Fibroblast of lung (primary cell): ENCODE results near the gene NAV3. TPM values are rescaled to one million over a fixed set of nuclear protein-coding genes. Genes with fewer than 3 reads are reported as not detected.
"Not testable (repeated sequence)": the region's sequence is repeated elsewhere in the genome, so short reads cannot be mapped to it uniquely, and the experiment has no call there.

ENCODE experiments used
- DNase-seq, 2 donors: peaks; one replicate each; pipeline versions ENCODE4 v3.0.0 to v3.0.0-alpha.2; 2010; ENCODE audit warnings: low read depth in 2 of 2
- H2AFZ ChIP-seq: 2 replicates; pipeline ENCODE4 v1.5.1; 2012; ENCODE audit warnings: low read length, control low read depth, inconsistent platforms
- H3K27ac ChIP-seq: 2 replicates; pipeline ENCODE4 v1.5.1; 2011; ENCODE audit warnings: low read length, control low read depth; ENCODE audit not compliant: insufficient read depth
- H3K27me3 ChIP-seq: 2 replicates; pipeline ENCODE4 v1.5.1; 2011; ENCODE audit warnings: mild to moderate bottlenecking, low read length; ENCODE audit not compliant: control insufficient read depth, insufficient read depth
- H3K36me3 ChIP-seq: 2 replicates; pipeline ENCODE4 v1.5.1; 2011; ENCODE audit warnings: low read length; ENCODE audit not compliant: control insufficient read depth, insufficient read depth
- H3K4me1 ChIP-seq: 2 replicates; pipeline ENCODE4 v1.5.1; 2011; ENCODE audit warnings: low read length; ENCODE audit not compliant: control insufficient read depth, insufficient read depth; ENCODE audit errors: extremely low read depth
- H3K4me2 ChIP-seq: 2 replicates; pipeline ENCODE4 v1.5.1; 2011; ENCODE audit warnings: low read length, control low read depth; ENCODE audit not compliant: insufficient read depth; ENCODE audit errors: extremely low read depth
- H3K4me3 ChIP-seq, 4 experiments: fragments of 200-600 bp in 1 of 4; sonication (generic) in 1 of 4; replicated peaks in 1 of 4; 2 replicates each; pipeline ENCODE4 v1.5.1; 2011 to 2016; ENCODE audit warnings: low read length in 4 of 4, low read depth in 3 of 4, mild to moderate bottlenecking in 3 of 4, control low read depth in 2 of 4, inconsistent platforms in 1 of 4, mixed read lengths in 1 of 4; ENCODE audit not compliant: insufficient read depth in 1 of 4; ENCODE audit errors: control extremely low read depth in 1 of 4
- H3K79me2 ChIP-seq: 2 replicates; pipeline ENCODE4 v1.5.1; 2012; ENCODE audit warnings: mild to moderate bottlenecking, low read length, inconsistent platforms; ENCODE audit not compliant: control insufficient read depth, insufficient read depth
- H3K9ac ChIP-seq: 2 replicates; pipeline ENCODE4 v1.5.1; 2011; ENCODE audit warnings: mild to moderate bottlenecking, low read length, control low read depth; ENCODE audit not compliant: insufficient read depth
- H3K9me3 ChIP-seq: 2 replicates; pipeline ENCODE4 v1.5.1; 2012; ENCODE audit warnings: low read depth, low read length; ENCODE audit not compliant: control insufficient read depth, insufficient read depth
- H4K20me1 ChIP-seq: 2 replicates; pipeline ENCODE4 v1.5.1; 2011; ENCODE audit warnings: low read length; ENCODE audit not compliant: control insufficient read depth, insufficient read depth; ENCODE audit errors: extremely low read depth
- CTCF ChIP-seq, 2 donors: IDR thresholded peaks in 1 of 2; conservative IDR thresholded peaks in 1 of 2; 1 replicate in 1 of 2; 2 replicates in 1 of 2; pipeline ENCODE4 v1.5.1; 2011 to 2012; ENCODE audit warnings: low read length in 2 of 2, control low read depth in 1 of 2, inconsistent platforms in 1 of 2, low read depth in 1 of 2, mild to moderate bottlenecking in 1 of 2
- EZH2 ChIP-seq: IDR thresholded peaks from 2 replicates; pipeline ENCODE4 v1.5.1; 2012; ENCODE audit warnings: low read length, control low read depth, mild to moderate bottlenecking; ENCODE audit errors: missing control alignments
- polyA plus RNA-seq, 2 donors: library from polyadenylated mRNA; depleted of rRNA in 1 of 2; stranded (reverse) in 1 of 2; unstranded in 1 of 2; fragments of >200 nt; gene quantifications; 2 replicates each; pipeline ENCODE4 v1.2.1, GENCODE V29; 2011 to 2012; ENCODE audit warnings: missing spikeins in 1 of 2
- total RNA-seq: library from RNA; depleted of rRNA; stranded (reverse); fragments of >200 nt; gene quantifications from 2 replicates; pipeline ENCODE4 v1.2.1, GENCODE V29; 2014

The NAV3 gene
- total and polyA plus RNA-seq, 2 donors (not counting 1 experiment from before 2014, with no cell fraction given) = 30.8 to 60.6 TPM

GRCh38 chr12:78101113-78101876, 270.6 kb downstream of the NAV3 start:
- Histone ChIP-seq H2AFZ (no peak overlapping the region), H3K4me3 (no peak overlapping the region), H3K9me3 (no peaks in the 10 kb centered on the region), H3K4me2 (no peak overlapping the region), H3K4me1 (peaks cover 4% of the 10 kb centered on the region), H3K9ac (no peak overlapping the region), H3K27me3 (no peaks in the 10 kb centered on the region), H3K79me2 (no peaks in the 10 kb centered on the region), H3K36me3 (no peaks in the 10 kb centered on the region), H3K27ac (no peak overlapping the region), H4K20me1 (no peaks in the 10 kb centered on the region)
- peak in 1 of 2 donors; percentile 25 for DNase-seq
- TF ChIP-seq CTCF (conservative IDR thresholded peaks at IDR 0.05 in 1 of 2, IDR thresholded peaks at IDR 0.05 in 1 of 2; ENCODE audit: low read depth in 1 of 2, low read length in 2 of 2) (no peak), EZH2 (no peak)

- Histone ChIP-seq H3K27ac (no peak overlapping the region), H4K20me1 (no peaks in the 10 kb centered on the region), H3K27me3 (no peaks in the 10 kb centered on the region), H3K4me3 (no peak overlapping the region), H3K4me1 (peaks cover under 1% of the 10 kb centered on the region), H2AFZ (no peak overlapping the region), H3K36me3 (peaks cover 4% of the 10 kb centered on the region), H3K9me3 (no peaks in the 10 kb centered on the region), H3K9ac (no peak overlapping the region), H3K4me2 (no peak overlapping the region), H3K79me2 (no peaks in the 10 kb centered on the region)
- no peak for TF ChIP-seq CTCF (conservative IDR thresholded peaks at IDR 0.05 in 1 of 2, IDR thresholded peaks at IDR 0.05 in 1 of 2; ENCODE audit: low read depth in 1 of 2, low read length in 2 of 2)
- TF ChIP-seq EZH2 = no peak
- no peak for DNase-seq
These were observed 271.4 kb downstream of the NAV3 start for GRCh38 chr12:78101946-78102635.

GRCh38 chr12:78102801-78103200, 272.1 kb downstream of the NAV3 start:
- H3K36me3 ChIP-seq, H3K27me3 ChIP-seq: not testable (repeated sequence)

More at GRCh38 chr12:78102801-78103200, 272.1 kb downstream of the NAV3 start:
- H3K4me2 ChIP-seq, DNase-seq, H2AFZ ChIP-seq, H3K79me2 ChIP-seq, H3K9ac ChIP-seq, H3K27ac ChIP-seq, H3K4me1 ChIP-seq, H4K20me1 ChIP-seq, H3K4me3 ChIP-seq, H3K9me3 ChIP-seq: not testable (repeated sequence)
